Esophagus squamous epithelium (tissue), 5 donors: ENCODE data around the gene PTPRS. TPM values are rescaled to one million over a fixed set of nuclear protein-coding genes. Genes with fewer than 3 reads are reported as not detected.

Experiments
- DNase-seq: peaks from one replicate; lab custom pipeline; 2025; lab: John Stamatoyannopoulos, UW
- H3K27ac ChIP-seq, 4 donors: fragments of 200-600 bp; sonication (generic); one replicate each; pipeline ENCODE4 v1.5.1; 2016 to 2019; ENCODE audit warnings: mild to moderate bottlenecking in 1 of 4
- H3K27me3 ChIP-seq, 4 donors: fragments of 200-600 bp; sonication (generic); 1 replicate in 3 of 4; 2 replicates in 1 of 4; pipeline versions ENCODE4 v1.5.1 to v1.6.0; 2017 to 2021; ENCODE audit warnings: antibody characterized with exemption in 1 of 4
- H3K36me3 ChIP-seq, 3 donors: fragments of 200-600 bp; sonication (generic); one replicate each; pipeline ENCODE4 v1.5.1; 2016 to 2019
- H3K4me1 ChIP-seq, 3 donors: fragments of 200-600 bp; sonication (generic); one replicate each; pipeline ENCODE4 v1.5.1; 2017 to 2019
- H3K4me3 ChIP-seq, 4 donors: fragments of 200-600 bp; sonication (generic); 1 replicate in 3 of 4; 2 replicates in 1 of 4; pipeline ENCODE4 v1.5.1; 2016 to 2019; ENCODE audit warnings: mild to moderate bottlenecking in 2 of 4, moderate library complexity in 1 of 4
- H3K9me3 ChIP-seq, 3 donors: fragments of 200-600 bp; sonication (generic); one replicate each; pipeline ENCODE4 v1.5.1; 2016 to 2019
- CTCF ChIP-seq, 6 experiments: fragments of 450-650 bp in 4 of 6; fragments of 200-600 bp in 2 of 6; sonication (generic) in 2 of 6; IDR thresholded peaks; one replicate each; pipeline ENCODE4 v1.5.1; 2016 to 2019; ENCODE audit warnings: antibody characterized with exemption in 6 of 6, mild to moderate bottlenecking in 4 of 6, moderate library complexity in 4 of 6
- POLR2A ChIP-seq, 4 donors: fragments of 450-650 bp; IDR thresholded peaks; one replicate each; pipeline ENCODE4 v1.6.1; 2017; ENCODE audit warnings: antibody characterized with exemption in 4 of 4, mild to moderate bottlenecking in 4 of 4, moderate library complexity in 3 of 4
- WGBS, 2 donors: methylation state at CpG; one replicate each; pipeline ENCODE4 v1.1.5; 2018; 5-methylcytosine and 5-hydroxymethylcytosine counted together
- intact Hi-C: fragments of 100-400 bp; cut with DNase I; formaldehyde crosslinking; loops from one replicate; pipeline ENCODE4 v1.15.0; 2022
- total RNA-seq, 4 donors: library from RNA; depleted of rRNA; stranded (reverse); fragments of >200 nt; gene quantifications; one replicate each; pipeline ENCODE4 v1.1.0, GENCODE V29; 2016
- donor health status: DM: yes; HTN: yes; CAD: no.

The PTPRS gene
- total RNA-seq, 4 donors from 2014 or later: 61.7 to 173 (median 86.6) TPM

GRCh38 chr19:5360003-5360780, 19.6 kb upstream of the PTPRS start:
- H3K4me3 ChIP-seq: no peak overlapping the region
- H3K27ac ChIP-seq: no peak overlapping the region
- 41 to 45% methylated on average over 5 to 7 of the region's 9 CpGs for WGBS, 2 donors
- intact Hi-C loops: loop anchor here (10.0 kb wide), 1 partner anchor 305 kb away; no protein-coding TSS in a partner anchor
- no peak for DNase-seq
- H3K9me3 ChIP-seq: no peaks in the 10 kb centered on the region
- TF ChIP-seq CTCF (IDR thresholded peaks at IDR 0.05) (no peak), POLR2A (IDR thresholded peaks at IDR 0.05) (no peak)
- H3K4me1 ChIP-seq: no peaks in the 10 kb centered on the region
- H3K27me3 ChIP-seq: peaks cover 0 to 82% (median 0%) of the 10 kb centered on the region in 4 donors
- no peaks in the 10 kb centered on the region for H3K36me3 ChIP-seq

- WGBS, 2 donors: 51 to 56% methylated on average over 8 to 9 of the region's 9 CpGs
- TF ChIP-seq CTCF (IDR thresholded peaks at IDR 0.05): no peak
- TF ChIP-seq POLR2A (IDR thresholded peaks at IDR 0.05): no peak
Measured at GRCh38 chr19:5358173-5358800, 17.7 kb upstream of the PTPRS start.

GRCh38 chr19:5357584-5357983, 17.0 kb upstream of the PTPRS start:
- 58 to 60% methylated on average over 4 of the region's 4 CpGs for WGBS, 2 donors
- Histone ChIP-seq H3K4me3 (no peak overlapping the region), H3K36me3 (no peaks in the 10 kb centered on the region), H3K4me1 (no peaks in the 10 kb centered on the region), H3K27me3 (peaks cover 0 to 85% (median 0%) of the 10 kb centered on the region in 4 donors), H3K27ac (no peak overlapping the region), H3K9me3 (no peaks in the 10 kb centered on the region)
- intact Hi-C loops: no loop called here
- no peak for TF ChIP-seq CTCF (IDR thresholded peaks at IDR 0.05)
- no peak for TF ChIP-seq POLR2A (IDR thresholded peaks at IDR 0.05)
- no peak for DNase-seq

More at GRCh38 chr19:5358173-5358800, 17.7 kb upstream of the PTPRS start:
- no peak overlapping the region for H3K4me3 ChIP-seq
- no peak overlapping the region for H3K27ac ChIP-seq
- H3K36me3 ChIP-seq: no peaks in the 10 kb centered on the region
- H3K27me3 ChIP-seq: peaks cover 0 to 86% (median 0%) of the 10 kb centered on the region in 4 donors
- H3K4me1 ChIP-seq: no peaks in the 10 kb centered on the region
- intact Hi-C loops: no loop called here
- H3K9me3 ChIP-seq: no peaks in the 10 kb centered on the region
- DNase-seq: no peak

GRCh38 chr19:5356918-5357317, 16.3 kb upstream of the PTPRS start:
- H3K27ac ChIP-seq: no peak overlapping the region
- peaks cover 0 to 89% (median 0%) of the 10 kb centered on the region in 4 donors for H3K27me3 ChIP-seq
- no peak for DNase-seq
- intact Hi-C loops: no loop called here
- TF ChIP-seq CTCF (IDR thresholded peaks at IDR 0.05) (no peak), POLR2A (IDR thresholded peaks at IDR 0.05) (no peak)
- no peaks in the 10 kb centered on the region for H3K9me3 ChIP-seq
- H3K4me3 ChIP-seq: no peak overlapping the region
- H3K4me1 ChIP-seq: no peaks in the 10 kb centered on the region
- H3K36me3 ChIP-seq: no peaks in the 10 kb centered on the region
- 20 to 31% methylated on average over 12 to 13 of the region's 13 CpGs for WGBS, 2 donors

- H3K4me3 ChIP-seq: no peak overlapping the region
- no peak overlapping the region for H3K27ac ChIP-seq
- H3K4me1 ChIP-seq: no peaks in the 10 kb centered on the region
- intact Hi-C loops: no loop called here
- no peak for DNase-seq
- peaks cover 0 to 91% (median 0%) of the 10 kb centered on the region in 4 donors for H3K27me3 ChIP-seq
- WGBS, 2 donors: 46 to 63% methylated on average over 5 of the region's 5 CpGs
- no peaks in the 10 kb centered on the region for H3K36me3 ChIP-seq
- no peak for TF ChIP-seq CTCF (IDR thresholded peaks at IDR 0.05)
- TF ChIP-seq POLR2A (IDR thresholded peaks at IDR 0.05): no peak
- H3K9me3 ChIP-seq: no peaks in the 10 kb centered on the region
Measured at GRCh38 chr19:5356428-5356827, 15.8 kb upstream of the PTPRS start.
